Esophagus muscularis mucosa (tissue), 4 donors: ENCODE measurements around the gene RFX7. TPM values are rescaled to one million over a fixed set of nuclear protein-coding genes. Genes with fewer than 3 reads are reported as not detected.

ENCODE experiments used
- DNase-seq: peaks from one replicate; pipeline ENCODE4 v3.0.0-alpha.2; 2017; ENCODE audit errors: extremely low spot score
- H3K27ac ChIP-seq, 4 donors: fragments of 200-600 bp; sonication (generic); replicated peaks in 1 of 4; 1 replicate in 3 of 4; 2 replicates in 1 of 4; pipeline ENCODE4 v1.5.1; 2016 to 2019; ENCODE audit warnings: mild to moderate bottlenecking in 1 of 4
- H3K27me3 ChIP-seq, 4 donors: fragments of 200-600 bp; sonication (generic); one replicate each; pipeline versions ENCODE4 v1.5.1 to v1.6.0; 2016 to 2019
- H3K36me3 ChIP-seq, 4 donors: fragments of 200-600 bp; sonication (generic); one replicate each; pipeline ENCODE4 v1.5.1; 2016 to 2019
- H3K4me1 ChIP-seq, 4 donors: fragments of 200-600 bp; sonication (generic); one replicate each; pipeline ENCODE4 v1.5.1; 2016 to 2019
- H3K4me3 ChIP-seq, 4 donors: fragments of 200-600 bp; sonication (generic); 1 replicate in 2 of 4; 2 replicates in 2 of 4; pipeline ENCODE4 v1.5.1; 2016 to 2019; ENCODE audit warnings: mild to moderate bottlenecking in 4 of 4, moderate library complexity in 1 of 4
- H3K9me3 ChIP-seq, 4 donors: fragments of 200-600 bp; sonication (generic); 1 replicate in 3 of 4; 2 replicates in 1 of 4; pipeline ENCODE4 v1.5.1; 2016 to 2019
- CTCF ChIP-seq, 3 experiments: fragments of 200-600 bp in 2 of 3; fragments of 450-650 bp in 1 of 3; sonication (generic) in 2 of 3; IDR thresholded peaks; one replicate each; pipeline ENCODE4 v1.5.1; 2017 to 2019; ENCODE audit warnings: antibody characterized with exemption in 3 of 3, mild to moderate bottlenecking in 2 of 3, moderate library complexity in 1 of 3
- EP300 ChIP-seq: sonication (generic); formaldehyde crosslinking; IDR thresholded peaks from one replicate; pipeline ENCODE4 v1.6.1; 2017; ENCODE audit warnings: antibody characterized with exemption
- POLR2A ChIP-seq: fragments of 450-650 bp; IDR thresholded peaks from one replicate; pipeline ENCODE4 v1.6.1; 2017; ENCODE audit warnings: antibody characterized with exemption, moderate library complexity, mild to moderate bottlenecking, low read depth
- POLR2AphosphoS5 ChIP-seq, 2 donors: sonication (generic); formaldehyde crosslinking; IDR thresholded peaks; one replicate each; pipeline ENCODE4 v1.6.1; 2017; ENCODE audit warnings: antibody characterized with exemption in 2 of 2
- WGBS: methylation state at CpG from one replicate; pipeline ENCODE4 v1.1.5; 2018; 5-methylcytosine and 5-hydroxymethylcytosine counted together
- intact Hi-C: fragments of 100-400 bp; cut with DNase I; formaldehyde crosslinking; loops from one replicate; pipeline ENCODE4 v1.15.1; 2023
- total RNA-seq, 4 donors: library from RNA; depleted of rRNA; stranded (reverse); fragments of >200 nt; gene quantifications; one replicate each; pipeline versions ENCODE4 v1.1.0 to v1.2.1, GENCODE V29; 2016

Gene RFX7
- total RNA-seq, 4 donors from 2014 or later: 5.4 to 8.3 (median 6.7) TPM

GRCh38 chr15:56184516-56184915 is 59.2 kb downstream of the RFX7 start:
- no peaks in the 10 kb centered on the region for H3K27me3 ChIP-seq
- intact Hi-C loops: no loop called here
- 92% methylated on average over 3 of the region's 3 CpGs for WGBS
- H3K36me3 ChIP-seq: no peaks in the 10 kb centered on the region
- H3K4me1 ChIP-seq: peaks cover 0 to 4% (median 0%) of the 10 kb centered on the region in 4 donors
- no peaks in the 10 kb centered on the region for H3K9me3 ChIP-seq
- TF ChIP-seq CTCF (IDR thresholded peaks at IDR 0.05) (no peak), POLR2AphosphoS5 (IDR thresholded peaks at IDR 0.05) (no peak), EP300 (no peak), POLR2A (no peak)
- DNase-seq: no peak
- H3K27ac ChIP-seq: no peak overlapping the region
- no peak overlapping the region for H3K4me3 ChIP-seq

- no peaks in the 10 kb centered on the region for H3K9me3 ChIP-seq
- no peaks in the 10 kb centered on the region for H3K36me3 ChIP-seq
- TF ChIP-seq EP300 (no peak), POLR2AphosphoS5 (IDR thresholded peaks at IDR 0.05) (no peak), POLR2A (no peak), CTCF (IDR thresholded peaks at IDR 0.05) (no peak)
- H3K4me3 ChIP-seq: no peak overlapping the region
- 98% methylated on average over 4 of the region's 4 CpGs for WGBS
- no peaks in the 10 kb centered on the region for H3K27me3 ChIP-seq
- intact Hi-C loops: no loop called here
- DNase-seq: no peak
- no peak overlapping the region for H3K27ac ChIP-seq
- H3K4me1 ChIP-seq: peaks cover 0 to under 1% (median 0%) of the 10 kb centered on the region in 4 donors
Observed at GRCh38 chr15:56180851-56181250, 62.8 kb downstream of the RFX7 start.

- WGBS: 96% methylated on average over 4 of the region's 4 CpGs
- Histone ChIP-seq H3K27ac (no peak overlapping the region), H3K4me1 (peaks cover 0 to 3% (median 0%) of the 10 kb centered on the region in 4 donors), H3K9me3 (no peaks in the 10 kb centered on the region), H3K27me3 (no peaks in the 10 kb centered on the region), H3K4me3 (no peak overlapping the region), H3K36me3 (peaks cover 0 to 17% (median 6%) of the 10 kb centered on the region in 4 donors)
- TF ChIP-seq EP300 (no peak), POLR2AphosphoS5 (IDR thresholded peaks at IDR 0.05) (no peak), CTCF (IDR thresholded peaks at IDR 0.05) (no peak)
- intact Hi-C loops: no loop called here
- DNase-seq: no peak
Observed at GRCh38 chr15:56176996-56177395, 66.7 kb downstream of the RFX7 start.

- Histone ChIP-seq H3K9me3 (no peaks in the 10 kb centered on the region), H3K27ac (no peak overlapping the region), H3K4me3 (no peak overlapping the region), H3K27me3 (no peaks in the 10 kb centered on the region), H3K36me3 (peaks cover 0 to 27% (median 6%) of the 10 kb centered on the region in 4 donors), H3K4me1 (peaks cover 0 to 3% (median 0%) of the 10 kb centered on the region in 4 donors)
- no peak for DNase-seq
- intact Hi-C loops: no loop called here
- TF ChIP-seq POLR2AphosphoS5 (IDR thresholded peaks at IDR 0.05) (no peak), EP300 (no peak), POLR2A (no peak), CTCF (IDR thresholded peaks at IDR 0.05) (no peak)
- WGBS: 76% methylated on average over 1 of the region's 1 CpG
Observed at GRCh38 chr15:56175788-56176187, 67.9 kb downstream of the RFX7 start.

- no peak for DNase-seq
- 91% methylated on average over 6 of the region's 6 CpGs for WGBS
- no peaks in the 10 kb centered on the region for H3K9me3 ChIP-seq
- no peaks in the 10 kb centered on the region for H3K27me3 ChIP-seq
- TF ChIP-seq CTCF (IDR thresholded peaks at IDR 0.05): no peak
- no peak for TF ChIP-seq EP300
- TF ChIP-seq POLR2AphosphoS5 (IDR thresholded peaks at IDR 0.05): no peak
- no peak for TF ChIP-seq POLR2A
- H3K36me3 ChIP-seq: peaks cover 0 to 30% (median 6%) of the 10 kb centered on the region in 4 donors
- intact Hi-C loops: no loop called here
- peaks cover 0 to 3% (median 0%) of the 10 kb centered on the region in 4 donors for H3K4me1 ChIP-seq
- peak overlapping the region in 1 of 4 donors; percentile 7 for H3K4me3 ChIP-seq
- H3K27ac ChIP-seq: no peak overlapping the region
Observed at GRCh38 chr15:56174649-56175048, 69.0 kb downstream of the RFX7 start.
